HEK293 (cell line): ENCODE measurements around the gene SPDYE3.

ENCODE experiments used
- ATF2 ChIP-seq: fragments of 450-650 bp; formaldehyde crosslinking; IDR thresholded peaks from 2 replicates; pipeline ENCODE4 v1.5.1; 2016; ENCODE audit warnings: missing biosample characterization, missing genetic modification characterization, low read depth
- CTCF ChIP-seq: fragments of 450-650 bp; formaldehyde crosslinking; IDR thresholded peaks from 2 replicates; pipeline ENCODE4 v1.5.1; 2016; ENCODE audit warnings: missing biosample characterization, missing genetic modification characterization
- PBX3 ChIP-seq: sonication (generic); formaldehyde crosslinking; IDR thresholded peaks from 2 replicates; pipeline ENCODE4 v1.8.1; 2022; ENCODE audit warnings: mild to moderate bottlenecking, moderate library complexity, missing genetic modification reagents
- PRDM1 ChIP-seq: fragments of 450-650 bp; formaldehyde crosslinking; IDR thresholded peaks from 2 replicates; pipeline ENCODE4; 2016; ENCODE audit warnings: missing biosample characterization, missing genetic modification characterization
- ZBTB44 ChIP-seq: fragments of 450-650 bp; IDR thresholded peaks from 2 replicates; pipeline ENCODE4 v1.5.1; 2018; ENCODE audit warnings: missing biosample characterization, mild to moderate bottlenecking, missing genetic modification characterization
- ZNF140 ChIP-seq: fragments of 450-650 bp; formaldehyde crosslinking; IDR thresholded peaks from 2 replicates; pipeline ENCODE4 v1.5.1; 2016; ENCODE audit warnings: missing biosample characterization, missing genetic modification characterization
- ZNF169 ChIP-seq: fragments of 450-650 bp; formaldehyde crosslinking; IDR thresholded peaks from 2 replicates; pipeline ENCODE4 v1.5.1; 2016; ENCODE audit warnings: missing biosample characterization, missing genetic modification characterization
- ZNF24 ChIP-seq: fragments of 450-650 bp; formaldehyde crosslinking; IDR thresholded peaks from 2 replicates; pipeline ENCODE4 v1.5.1; 2016; ENCODE audit warnings: missing biosample characterization, missing genetic modification characterization
- ZNF514 ChIP-seq: fragments of 450-650 bp; formaldehyde crosslinking; IDR thresholded peaks from 2 replicates; pipeline ENCODE4 v1.5.1; 2016; ENCODE audit warnings: missing biosample characterization, missing genetic modification characterization
- ZNF660 ChIP-seq: fragments of 450-650 bp; IDR thresholded peaks from 2 replicates; pipeline ENCODE4 v1.5.1; 2018; ENCODE audit warnings: missing biosample characterization, mild to moderate bottlenecking, missing genetic modification characterization

GRCh38 chr7:100353685-100354330 is 46.3 kb downstream of the SPDYE3 start:
- TF ChIP-seq ZNF140 (tag by site-specific recombination) (no peak), ZBTB44 (tag by site-specific recombination) (no peak), PRDM1 (tag by site-specific recombination) (no peak), PBX3 (CRISPR knock-in tag) (no peak), ATF2 (tag by site-specific recombination) (no peak), CTCF (tag by site-specific recombination) (no peak), ZNF24 (tag by site-specific recombination) (no peak), ZNF169 (tag by site-specific recombination) (no peak), ZNF660 (tag by site-specific recombination) (no peak), ZNF514 (tag by site-specific recombination) (no peak)
